ENCODE results near the gene AQP6.
"Not testable (repeated sequence)": the region's sequence is repeated elsewhere in the genome, so short reads cannot be mapped to it uniquely, and the experiment has no call there.

AQP6 gene

GRCh38 chr12:49989400-49989799, 16.7 kb downstream of the AQP6 start:
- not testable (repeated sequence) for DNase-seq (ENCODE audit: low read depth in 4 of 4, low spot score in 1 of 4)

GRCh38 chr12:49990273-49990672, 17.5 kb downstream of the AQP6 start:
- DNase-seq (ENCODE audit: low read depth in 4 of 4, low spot score in 1 of 4) = no peak

GRCh38 chr12:49998453-49998852, 25.7 kb downstream of the AQP6 start:
- DNase-seq (ENCODE audit: low read depth in 4 of 4, low spot score in 1 of 4) = no peak

GRCh38 chr12:50003595-50003994, 30.8 kb downstream of the AQP6 start:
- no peak for DNase-seq (ENCODE audit: low read depth in 4 of 4, low spot score in 1 of 4)

GRCh38 chr12:50004696-50005095, 31.9 kb downstream of the AQP6 start:
- no peak for DNase-seq (ENCODE audit: low read depth in 4 of 4, low spot score in 1 of 4)

GRCh38 chr12:50005175-50005574, 32.4 kb downstream of the AQP6 start:
- DNase-seq (ENCODE audit: low read depth in 4 of 4, low spot score in 1 of 4) = no peak

GRCh38 chr12:50006280-50006679, 33.5 kb downstream of the AQP6 start:
- DNase-seq (ENCODE audit: low read depth in 4 of 4, low spot score in 1 of 4) = no peak

- DNase-seq (ENCODE audit: low read depth in 4 of 4, low spot score in 1 of 4) = no peak
These were observed 34.2 kb downstream of the AQP6 start for GRCh38 chr12:50006754-50007442.

GRCh38 chr12:50013361-50014147, 40.8 kb downstream of the AQP6 start:
- no peak for DNase-seq (ENCODE audit: low read depth in 4 of 4, low spot score in 1 of 4)

GRCh38 chr12:50014342-50014741, 41.6 kb downstream of the AQP6 start:
- no peak for DNase-seq (ENCODE audit: low read depth in 4 of 4, low spot score in 1 of 4)

GRCh38 chr12:50016501-50017475, 44.0 kb downstream of the AQP6 start:
- DNase-seq (ENCODE audit: low read depth in 4 of 4, low spot score in 1 of 4) = no peak

- no peak for DNase-seq (ENCODE audit: low read depth in 4 of 4, low spot score in 1 of 4)
These were observed 44.9 kb downstream of the AQP6 start for GRCh38 chr12:50017641-50018040.

GRCh38 chr12:50018154-50018553, 45.4 kb downstream of the AQP6 start:
- no peak for DNase-seq (ENCODE audit: low read depth in 4 of 4, low spot score in 1 of 4)

GRCh38 chr12:50018968-50019367, 46.2 kb downstream of the AQP6 start:
- DNase-seq (ENCODE audit: low read depth in 4 of 4, low spot score in 1 of 4) = no peak

GRCh38 chr12:50019524-50019923, 46.8 kb downstream of the AQP6 start:
- DNase-seq (ENCODE audit: low read depth in 4 of 4, low spot score in 1 of 4) = no peak

GRCh38 chr12:50021031-50021430, 48.3 kb downstream of the AQP6 start:
- no peak for DNase-seq (ENCODE audit: low read depth in 4 of 4, low spot score in 1 of 4)

GRCh38 chr12:50022903-50023302, 50.2 kb downstream of the AQP6 start:
- no peak for DNase-seq (ENCODE audit: low read depth in 4 of 4, low spot score in 1 of 4)

- no peak for DNase-seq (ENCODE audit: low read depth in 4 of 4, low spot score in 1 of 4)
These were observed 51.5 kb downstream of the AQP6 start for GRCh38 chr12:50024227-50024626.

GRCh38 chr12:50024805-50025186, 52.0 kb downstream of the AQP6 start:
- no peak for DNase-seq (ENCODE audit: low read depth in 4 of 4, low spot score in 1 of 4)

GRCh38 chr12:50025187-50026059, 52.7 kb downstream of the AQP6 start, which contains the start of gene RACGAP1:
Gene RACGAP1 (minus strand): TSS chr12:50025494. CDS start chr12:50016715, 8,779 bp downstream.
- peak; percentile 80 to 91 (median 86) for DNase-seq (ENCODE audit: low read depth in 4 of 4, low spot score in 1 of 4)

All from stimulated activated CD4-positive, alpha-beta T cell treated with anti-CD3 and anti-CD28 coated beads, Interleukin-1b, Interleukin-23, amount 100 ng/mL, for 24 hours (primary cell).